ENCODE data around the gene KCNJ11. TPM values are rescaled to one million over a fixed set of nuclear protein-coding genes. Genes with fewer than 3 reads are reported as not detected.

The KCNJ11 gene
- total RNA-seq, 1 experiment from 2014 or later = 7.5 TPM

DNA sequence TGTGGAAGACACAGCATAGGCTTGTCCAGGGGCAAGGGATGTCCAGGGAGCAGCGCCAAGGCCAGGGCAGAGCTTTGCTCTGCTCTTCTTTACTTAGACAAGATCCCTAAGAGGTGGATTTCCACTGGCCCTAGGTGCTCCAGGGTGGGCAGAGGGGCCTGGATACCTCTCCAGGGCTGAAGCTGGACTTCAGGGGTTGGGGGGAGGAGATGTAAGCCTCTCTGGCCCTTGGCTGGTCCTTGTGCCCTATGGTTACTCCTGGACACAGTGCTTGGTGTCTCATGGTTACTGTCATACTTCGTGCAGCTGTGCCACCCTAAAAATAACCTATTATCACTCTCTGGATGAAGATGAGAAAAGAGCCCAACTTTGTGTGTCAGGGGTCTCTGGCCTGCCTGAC is 12.9 kb upstream of the KCNJ11 start:
- no TSS peak for BruUV-seq (replicated peaks)
- POLR2A ChIA-PET = no interaction called here
- no peaks in the 10 kb centered on the region for H3K9me3 ChIP-seq (ENCODE audit: control insufficient read depth in 1 of 2, insufficient read depth in 1 of 2, low read depth in 1 of 2, low read length in 2 of 2)
- CTCF ChIA-PET = no interaction called here
- ATAC-seq (no peak), DNase-seq (ENCODE audit: low read depth, low spot score) (no peak)
- H3K9ac ChIP-seq (ENCODE audit: low read length) = no peak overlapping the region
- TF ChIP-seq, protein P1, sequence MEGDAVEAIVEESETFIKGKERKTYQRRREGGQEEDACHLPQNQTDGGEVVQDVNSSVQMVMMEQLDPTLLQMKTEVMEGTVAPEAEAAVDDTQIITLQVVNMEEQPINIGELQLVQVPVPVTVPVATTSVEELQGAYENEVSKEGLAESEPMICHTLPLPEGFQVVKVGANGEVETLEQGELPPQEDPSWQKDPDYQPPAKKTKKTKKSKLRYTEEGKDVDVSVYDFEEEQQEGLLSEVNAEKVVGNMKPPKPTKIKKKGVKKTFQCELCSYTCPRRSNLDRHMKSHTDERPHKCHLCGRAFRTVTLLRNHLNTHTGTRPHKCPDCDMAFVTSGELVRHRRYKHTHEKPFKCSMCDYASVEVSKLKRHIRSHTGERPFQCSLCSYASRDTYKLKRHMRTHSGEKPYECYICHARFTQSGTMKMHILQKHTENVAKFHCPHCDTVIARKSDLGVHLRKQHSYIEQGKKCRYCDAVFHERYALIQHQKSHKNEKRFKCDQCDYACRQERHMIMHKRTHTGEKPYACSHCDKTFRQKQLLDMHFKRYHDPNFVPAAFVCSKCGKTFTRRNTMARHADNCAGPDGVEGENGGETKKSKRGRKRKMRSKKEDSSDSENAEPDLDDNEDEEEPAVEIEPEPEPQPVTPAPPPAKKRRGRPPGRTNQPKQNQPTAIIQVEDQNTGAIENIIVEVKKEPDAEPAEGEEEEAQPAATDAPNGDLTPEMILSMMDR (IDR thresholded peaks at IDR 0.05 in 2 of 3, conservative IDR thresholded peaks at IDR 0.05 in 1 of 3; ENCODE audit: borderline replicate concordance in 1 of 3, insufficient read depth in 1 of 3, low read depth in 2 of 3, low read length in 2 of 3) = no peak
- TF ChIP-seq EZH2 (IDR thresholded peaks at IDR 0.05) (no peak), TCF7L2 (IDR thresholded peaks at IDR 0.05; ENCODE audit: borderline replicate concordance, extremely low read depth, insufficient read depth, insufficient read length) (no peak), ZNF274 (IDR thresholded peaks at IDR 0.05; ENCODE audit: low read depth, low read length) (no peak), FOSL1 (IDR thresholded peaks at IDR 0.05; ENCODE audit: low read depth) (no peak), ELF1 (IDR thresholded peaks at IDR 0.05; ENCODE audit: borderline replicate concordance, low read depth) (no peak), CBX3 (IDR thresholded peaks at IDR 0.05; ENCODE audit: low read depth) (no peak), SIN3A (IDR thresholded peaks at IDR 0.05; ENCODE audit: low read depth) (no peak), POLR2A (IDR thresholded peaks at IDR 0.05; ENCODE audit: borderline replicate concordance, extremely low read depth, insufficient read depth, insufficient read length) (no peak), JUND (IDR thresholded peaks at IDR 0.05) (no peak), SP1 (IDR thresholded peaks at IDR 0.05; ENCODE audit: low read depth) (no peak), EZH2phosphoT487 (IDR thresholded peaks at IDR 0.05; ENCODE audit: borderline replicate concordance) (no peak), SRF (IDR thresholded peaks at IDR 0.05; ENCODE audit: low read depth) (no peak)
- TF ChIP-seq, protein P2, sequence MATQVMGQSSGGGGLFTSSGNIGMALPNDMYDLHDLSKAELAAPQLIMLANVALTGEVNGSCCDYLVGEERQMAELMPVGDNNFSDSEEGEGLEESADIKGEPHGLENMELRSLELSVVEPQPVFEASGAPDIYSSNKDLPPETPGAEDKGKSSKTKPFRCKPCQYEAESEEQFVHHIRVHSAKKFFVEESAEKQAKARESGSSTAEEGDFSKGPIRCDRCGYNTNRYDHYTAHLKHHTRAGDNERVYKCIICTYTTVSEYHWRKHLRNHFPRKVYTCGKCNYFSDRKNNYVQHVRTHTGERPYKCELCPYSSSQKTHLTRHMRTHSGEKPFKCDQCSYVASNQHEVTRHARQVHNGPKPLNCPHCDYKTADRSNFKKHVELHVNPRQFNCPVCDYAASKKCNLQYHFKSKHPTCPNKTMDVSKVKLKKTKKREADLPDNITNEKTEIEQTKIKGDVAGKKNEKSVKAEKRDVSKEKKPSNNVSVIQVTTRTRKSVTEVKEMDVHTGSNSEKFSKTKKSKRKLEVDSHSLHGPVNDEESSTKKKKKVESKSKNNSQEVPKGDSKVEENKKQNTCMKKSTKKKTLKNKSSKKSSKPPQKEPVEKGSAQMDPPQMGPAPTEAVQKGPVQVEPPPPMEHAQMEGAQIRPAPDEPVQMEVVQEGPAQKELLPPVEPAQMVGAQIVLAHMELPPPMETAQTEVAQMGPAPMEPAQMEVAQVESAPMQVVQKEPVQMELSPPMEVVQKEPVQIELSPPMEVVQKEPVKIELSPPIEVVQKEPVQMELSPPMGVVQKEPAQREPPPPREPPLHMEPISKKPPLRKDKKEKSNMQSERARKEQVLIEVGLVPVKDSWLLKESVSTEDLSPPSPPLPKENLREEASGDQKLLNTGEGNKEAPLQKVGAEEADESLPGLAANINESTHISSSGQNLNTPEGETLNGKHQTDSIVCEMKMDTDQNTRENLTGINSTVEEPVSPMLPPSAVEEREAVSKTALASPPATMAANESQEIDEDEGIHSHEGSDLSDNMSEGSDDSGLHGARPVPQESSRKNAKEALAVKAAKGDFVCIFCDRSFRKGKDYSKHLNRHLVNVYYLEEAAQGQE (IDR thresholded peaks at IDR 0.05; ENCODE audit: low read depth) = no peak
- H3K4me3 ChIP-seq (replicated peaks in 1 of 2; ENCODE audit: low read depth in 1 of 2, low read length in 2 of 2) = no peak overlapping the region
- H3K79me2 ChIP-seq (ENCODE audit: insufficient read depth, low read length) = no peaks in the 10 kb centered on the region
- no peaks in the 10 kb centered on the region for H3K27me3 ChIP-seq (ENCODE audit: insufficient read depth, low read length)
- intact Hi-C loops (cut with micrococcal nuclease) = no loop called here
- no peaks in the 10 kb centered on the region for H3K36me3 ChIP-seq (ENCODE audit: control insufficient read depth in 1 of 2, insufficient read depth in 2 of 2, low read length in 2 of 2)
- RAD21 ChIA-PET (ENCODE audit: low non-redundant PET in 1 of 2, low total read pairs in 2 of 2, uncharacterized antibody in 2 of 2, unreplicated experiment in 2 of 2) = no interaction called here
- H3K4me2 ChIP-seq (ENCODE audit: low read length) = no peak overlapping the region
- H3K9me2 ChIP-seq (ENCODE audit: insufficient read depth) = no peaks in the 10 kb centered on the region
- no peak overlapping the region for H2AFZ ChIP-seq (ENCODE audit: low read depth, low read length, poor library complexity, severe bottlenecking)
- no peak overlapping the region for H3K27ac ChIP-seq (ENCODE audit: low read depth, low read length)
- no peaks in the 10 kb centered on the region for H4K20me1 ChIP-seq (ENCODE audit: insufficient read depth)
- peaks cover 3 to 19% of the 10 kb centered on the region in 2 experiments; a peak in 3 of 4 replicates for H3K4me1 ChIP-seq (ENCODE audit: control insufficient read depth in 1 of 2, insufficient read depth in 2 of 2, low read length in 2 of 2)

Data from HCT116 (cell line).